GM12891 (cell line): ENCODE data around the gene SCO2.

Experiments
- DNase-seq: peaks from one replicate; pipeline ENCODE4 v3.0.0; 2011; ENCODE audit warnings: low spot score; ENCODE audit not compliant: insufficient read length
- FAIRE-seq: peaks from 2 replicates; lab custom pipeline; 2011; peaks lifted over from hg19 to GRCh38; lab: Jason Lieb, UNC
- PAX5 ChIP-seq: IDR thresholded peaks from 2 replicates; pipeline ENCODE4 v1.6.1; 2011; ENCODE audit warnings: low read length, moderate library complexity, mild to moderate bottlenecking; ENCODE audit not compliant: insufficient read depth, severe bottlenecking
- POLR2A ChIP-seq: IDR thresholded peaks from 2 replicates; pipeline ENCODE4 v1.6.1; 2011; ENCODE audit warnings: low read depth, low read length, control low read depth
- POLR2AphosphoS5 ChIP-seq: IDR thresholded peaks from 2 replicates; pipeline ENCODE4 v1.6.1; 2011; ENCODE audit warnings: low read depth, low read length, control low read depth
- POU2F2 ChIP-seq: IDR thresholded peaks from 2 replicates; pipeline ENCODE4 v1.6.1; 2011; ENCODE audit warnings: low read depth, mild to moderate bottlenecking, control low read depth, low read length, moderate library complexity
- SPI1 ChIP-seq: IDR thresholded peaks from 2 replicates; pipeline ENCODE4 v1.6.1; 2011; ENCODE audit warnings: low read depth, low read length, control low read depth
- TAF1 ChIP-seq: IDR thresholded peaks from 2 replicates; pipeline ENCODE4 v1.6.1; 2011; ENCODE audit warnings: low read depth, low read length, control low read depth

The SCO2 gene

DNA sequence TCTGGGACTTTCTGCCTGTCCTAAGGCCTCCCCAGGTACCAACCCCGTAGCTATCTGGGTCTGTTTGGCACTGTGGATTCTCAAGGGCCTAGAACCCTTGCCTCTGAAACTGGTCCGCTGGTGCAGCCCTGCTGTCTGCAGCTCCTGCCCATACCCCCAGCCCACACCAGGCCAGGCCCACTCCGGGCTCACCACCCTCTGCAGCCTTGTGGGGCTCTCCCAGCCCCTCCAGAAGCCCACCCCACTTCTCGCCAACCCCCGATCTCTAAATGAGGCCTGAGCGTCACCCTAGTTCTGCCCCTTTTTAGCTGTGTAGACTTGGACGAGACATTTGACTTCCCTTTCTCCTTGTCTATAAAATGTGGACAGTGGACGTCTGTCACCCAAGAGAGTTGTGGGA lies 25.0 kb upstream of the SCO2 start:
- no peak for DNase-seq
- FAIRE-seq, result no peak
- TF ChIP-seq POU2F2, result no peak

DNA sequence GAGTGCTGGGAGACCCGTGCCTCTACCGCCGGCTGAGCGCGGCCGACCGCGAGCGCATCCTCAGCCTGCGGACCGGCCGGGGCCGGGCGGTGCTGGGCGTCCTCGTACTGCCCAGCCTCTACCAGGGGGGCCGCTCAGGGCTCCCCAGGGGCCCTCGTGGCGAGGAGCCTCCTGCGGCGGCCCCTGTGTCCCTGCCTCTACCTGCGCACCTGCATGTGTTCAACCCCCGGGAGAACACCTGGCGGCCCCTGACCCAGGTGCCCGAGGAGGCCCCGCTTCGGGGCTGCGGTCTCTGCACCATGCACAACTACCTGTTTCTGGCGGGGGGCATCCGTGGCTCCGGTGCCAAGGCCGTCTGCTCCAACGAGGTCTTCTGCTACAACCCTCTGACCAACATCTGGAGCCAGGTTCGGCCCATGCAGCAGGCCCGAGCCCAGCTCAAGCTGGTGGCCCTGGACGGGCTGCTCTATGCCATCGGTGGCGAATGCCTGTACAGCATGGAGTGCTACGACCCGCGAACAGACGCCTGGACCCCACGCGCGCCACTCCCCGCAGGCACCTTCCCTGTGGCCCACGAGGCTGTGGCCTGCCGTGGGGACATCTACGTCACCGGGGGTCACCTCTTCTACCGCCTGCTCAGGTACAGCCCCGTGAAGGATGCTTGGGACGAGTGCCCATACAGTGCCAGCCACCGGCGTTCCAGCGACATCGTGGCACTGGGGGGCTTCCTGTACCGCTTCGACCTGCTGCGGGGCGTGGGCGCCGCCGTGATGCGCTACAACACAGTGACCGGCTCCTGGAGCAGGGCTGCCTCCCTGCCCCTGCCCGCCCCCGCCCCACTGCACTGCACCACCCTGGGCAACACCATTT lies 23.8 kb upstream of the SCO2 start:
- FAIRE-seq (peak; percentile 68), DNase-seq (no peak)
- no peak for TF ChIP-seq SPI1
- TF ChIP-seq TAF1, result no peak
- TF ChIP-seq POLR2AphosphoS5, result no peak
- TF ChIP-seq POU2F2, result no peak
- no peak for TF ChIP-seq POLR2A
- no peak for TF ChIP-seq PAX5

GRCh38 chr22:50548040-50548920 lies 22.9 kb upstream of the SCO2 start:
- FAIRE-seq (peak; percentile 89), DNase-seq (peak; percentile 81)
- peak; percentile 45; the same call in 1 of the 2 replicates for TF ChIP-seq POLR2A
- no peak for TF ChIP-seq SPI1

- no peak for TF ChIP-seq PAX5
- TF ChIP-seq SPI1, result no peak
- no peak for TF ChIP-seq TAF1
- no peak for TF ChIP-seq POLR2A
- TF ChIP-seq POLR2AphosphoS5, result no peak
- no peak for TF ChIP-seq POU2F2
- FAIRE-seq (peak; percentile 47), DNase-seq (no peak)
Observed at GRCh38 chr22:50547263-50547985, 22.0 kb upstream of the SCO2 start.

DNA sequence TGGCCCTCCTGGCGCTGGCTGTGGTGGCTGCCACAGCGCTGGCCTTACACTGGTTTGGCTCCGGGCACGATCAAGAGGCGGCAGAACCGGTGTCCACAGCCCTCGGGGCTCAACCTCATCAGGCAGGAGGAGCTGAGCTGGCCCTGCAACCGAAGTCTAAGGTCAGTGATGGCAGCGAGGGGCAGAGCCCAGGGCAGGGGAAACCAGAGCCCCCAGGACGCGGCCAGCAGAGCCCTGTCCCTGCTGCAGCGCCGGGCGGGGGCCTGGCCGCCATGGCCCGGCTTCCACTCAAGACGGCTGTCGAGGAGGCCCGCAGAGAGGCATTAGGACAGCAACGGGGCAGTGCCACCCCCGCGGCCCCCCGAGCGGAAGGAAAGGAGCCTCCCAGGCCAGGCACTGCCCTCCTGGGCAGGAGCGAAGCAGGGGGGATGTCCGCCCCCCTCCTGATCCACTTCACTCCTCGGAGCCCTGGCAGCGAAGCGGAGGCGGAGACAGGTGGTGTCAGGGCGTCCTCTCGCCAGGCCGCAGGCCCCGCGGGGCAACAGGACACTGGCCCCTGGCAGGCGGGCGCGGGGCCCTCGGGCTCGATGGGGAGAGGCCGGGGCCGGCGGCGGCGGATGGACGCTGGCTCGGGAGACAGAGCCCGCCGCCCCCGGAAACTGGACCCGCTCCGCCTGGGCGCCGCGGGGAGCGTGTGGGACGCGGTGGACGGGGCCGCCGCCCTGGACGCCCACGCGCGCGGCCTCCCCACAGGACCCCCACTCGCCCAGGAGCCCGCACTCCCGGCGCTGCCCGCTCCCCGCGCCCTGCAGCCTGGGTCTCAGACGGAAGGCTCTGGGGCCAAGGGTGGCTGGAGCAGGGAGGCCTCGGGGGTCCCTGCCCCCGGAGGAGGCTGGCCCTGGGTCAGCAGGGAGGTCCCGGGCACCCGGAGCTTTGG lies 21.2 kb upstream of the SCO2 start:
- no peak for FAIRE-seq

GRCh38 chr22:50545522-50546325 lies 20.3 kb upstream of the SCO2 start, which contains the start of gene KLHDC7B:
KLHDC7B (plus strand) TSS chr22:50545899; CDS start chr22:50546244, 345 bp downstream.
- no peak for DNase-seq
- no peak for TF ChIP-seq POU2F2
- TF ChIP-seq SPI1, result no peak
- TF ChIP-seq TAF1, result no peak
- TF ChIP-seq PAX5, result no peak
- no peak for TF ChIP-seq POLR2AphosphoS5
- no peak for TF ChIP-seq POLR2A
- FAIRE-seq, result no peak

More for the DNA sequence above, 21.2 kb upstream of the SCO2 start:
- no peak for TF ChIP-seq POU2F2
- no peak for TF ChIP-seq TAF1
- TF ChIP-seq POLR2A, result no peak
- no peak for TF ChIP-seq SPI1
- no peak for TF ChIP-seq PAX5
- TF ChIP-seq POLR2AphosphoS5, result no peak
- DNase-seq, result no peak

- FAIRE-seq (peak; percentile 28), DNase-seq (no peak)
- TF ChIP-seq POLR2A (no peak), TAF1 (no peak), POLR2AphosphoS5 (no peak), PAX5 (no peak), POU2F2 (no peak), SPI1 (no peak)
Observed at GRCh38 chr22:50544746-50545253, 19.4 kb upstream of the SCO2 start.

GRCh38 chr22:50544078-50544745 lies 18.8 kb upstream of the SCO2 start:
- FAIRE-seq (peak; percentile 88), DNase-seq (peak; percentile 80)
- TF ChIP-seq SPI1 (no peak), PAX5 (peak; percentile 77), POLR2A (no peak)
